Stimulated activated CD8-positive, alpha-beta memory T cell treated with anti-CD3 and anti-CD28 coated beads, Interleukin-12 subunit alpha, Interleukin-12 subunit beta, amount 100 ng/mL, for 24 hours (primary cell): ENCODE results near the gene MED12L.

Experiments used
- DNase-seq: peaks from one replicate; pipeline ENCODE4 v3.0.0-alpha.2; 2020; ENCODE audit errors: extremely low read depth

MED12L gene

DNA sequence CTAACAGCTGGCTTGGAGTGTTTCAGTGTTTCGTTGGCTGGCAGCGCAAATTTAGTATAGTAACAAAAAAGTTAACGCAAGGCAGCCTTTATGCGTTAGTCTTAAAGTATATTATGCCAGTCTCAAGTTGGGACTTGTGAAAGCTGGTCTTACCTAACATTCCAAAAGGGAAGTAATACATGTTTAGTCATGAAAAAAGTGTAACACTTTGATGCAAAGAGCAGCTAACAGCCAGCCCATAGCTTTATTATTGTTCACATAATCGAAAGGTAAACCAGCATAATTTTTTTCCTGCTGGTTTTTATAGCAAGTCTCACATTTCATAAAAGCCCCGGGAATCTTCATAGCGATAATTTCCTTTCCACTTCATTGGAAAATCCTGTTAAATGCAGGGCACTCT lies 233.5 kb downstream of the MED12L start:
- no peak for DNase-seq

DNA sequence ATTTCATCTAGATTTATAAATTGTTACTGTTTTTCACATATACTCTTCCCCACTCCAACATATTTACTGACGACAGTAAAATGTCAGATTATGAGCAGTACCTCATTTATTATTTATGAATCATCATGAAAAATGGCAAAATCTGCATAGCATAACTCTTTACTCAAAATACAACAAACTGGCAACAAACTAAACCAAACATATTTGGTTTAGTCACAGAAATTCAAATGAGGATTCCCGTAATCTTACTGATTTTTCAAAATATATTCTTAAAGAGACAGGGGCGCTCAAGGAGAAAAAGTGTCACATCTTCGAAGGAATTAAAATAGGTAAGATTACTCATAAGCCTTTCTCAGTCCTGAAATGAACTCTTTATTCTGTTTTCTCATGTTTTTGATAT lies 234.2 kb downstream of the MED12L start:
- DNase-seq: no peak

DNA sequence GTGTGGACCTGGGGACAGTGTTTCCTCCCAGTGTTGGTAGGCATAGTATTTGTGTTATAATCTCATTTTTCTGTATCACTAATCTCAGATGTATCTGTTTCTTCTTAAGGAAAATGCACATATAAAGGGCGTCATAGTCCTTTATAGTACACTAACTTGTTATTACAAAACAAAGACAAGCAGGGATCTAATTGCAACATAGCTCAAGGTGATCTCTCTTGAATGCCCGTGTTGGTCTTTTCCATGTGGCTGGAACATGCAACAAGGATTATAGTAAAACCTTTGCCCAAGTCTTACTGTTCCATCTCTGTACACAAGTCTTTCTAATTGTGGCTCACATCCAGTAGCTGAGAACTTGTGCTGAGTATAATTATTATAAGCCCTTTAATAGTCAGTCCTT lies 234.7 kb downstream of the MED12L start:
- no peak for DNase-seq

GRCh38 chr3:151321526-151321925 lies 236.1 kb downstream of the MED12L start:
- DNase-seq: no peak

GRCh38 chr3:151322511-151322910 lies 237.0 kb downstream of the MED12L start:
- no peak for DNase-seq

- DNase-seq: no peak
Measured at GRCh38 chr3:151327571-151328198, 242.2 kb downstream of the MED12L start.

DNA sequence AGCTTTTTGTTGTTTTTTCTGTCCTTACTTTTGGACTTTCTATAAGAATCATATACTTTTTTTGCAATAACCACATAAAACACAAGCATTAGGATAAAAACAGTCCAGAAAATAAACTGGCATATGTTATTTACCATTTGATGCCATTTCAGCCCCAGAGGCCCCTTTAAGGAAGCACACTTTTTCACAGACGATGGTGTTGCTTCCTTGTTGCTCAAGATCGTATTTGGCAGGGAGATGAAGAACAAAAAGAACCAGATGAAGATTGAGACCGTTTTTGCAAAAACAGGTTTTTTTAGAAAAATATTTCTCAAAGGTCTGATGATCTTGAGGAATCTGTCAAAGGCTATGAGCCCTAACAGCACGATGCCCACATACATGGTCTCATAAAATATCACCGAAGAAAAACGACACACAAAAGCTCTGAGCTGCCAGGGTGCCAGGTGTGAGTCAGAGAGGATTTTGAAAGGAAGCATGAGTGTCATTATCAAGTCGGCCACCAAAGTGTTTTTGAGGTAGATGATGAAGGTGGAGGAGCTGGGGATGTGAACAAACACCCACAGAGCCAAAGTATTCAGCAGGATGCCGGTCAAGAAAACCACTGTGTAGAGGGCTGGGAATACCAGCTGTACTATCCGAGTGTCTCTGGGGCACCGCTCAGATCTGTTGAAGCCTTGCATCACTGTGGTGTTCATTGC lies 243.0 kb downstream of the MED12L start:
- DNase-seq: no peak

DNA sequence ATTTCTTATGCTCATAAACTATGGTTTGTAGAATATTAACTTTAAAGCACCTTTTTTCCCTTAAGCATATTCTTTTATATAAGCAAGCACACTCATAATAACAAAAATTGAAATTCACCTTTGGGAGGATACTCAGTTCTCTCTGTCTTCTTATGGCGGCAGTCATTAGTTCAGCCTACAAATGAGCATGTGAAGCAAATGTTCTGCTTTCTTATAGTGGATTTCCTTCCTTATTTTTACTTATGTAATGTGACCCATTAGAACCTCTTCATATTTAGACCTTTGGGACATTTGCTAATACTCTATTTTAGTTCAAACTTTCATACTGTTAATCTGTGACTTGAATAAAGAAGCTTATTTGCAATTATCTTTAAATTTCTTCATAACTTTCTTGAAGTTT lies 243.9 kb downstream of the MED12L start, which contains the start of gene P2RY13:
Gene P2RY13 (minus strand): TSS at position 187 of the 400 bp plus-strand sequence. CDS start 21 bp downstream, at position 166.
- no peak for DNase-seq

DNA sequence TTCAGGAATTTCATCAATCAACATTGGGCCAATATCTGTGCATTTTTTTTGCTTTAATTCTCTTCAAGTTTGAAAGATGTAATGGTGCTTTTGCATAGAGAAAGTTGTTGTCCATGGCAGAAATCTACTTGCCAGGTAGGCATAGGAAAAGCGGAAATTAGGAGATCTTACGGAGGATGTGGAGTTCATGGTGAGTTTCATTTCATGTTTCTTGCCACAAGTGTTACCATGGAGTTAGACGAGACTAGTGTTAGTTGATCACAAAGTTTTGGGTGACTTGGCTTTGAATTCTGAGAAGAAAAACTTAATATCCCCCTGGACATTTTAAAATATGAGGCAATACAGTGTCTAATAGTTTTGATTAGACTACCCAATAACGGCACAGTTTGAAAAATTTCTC lies 244.9 kb downstream of the MED12L start:
- no peak for DNase-seq

DNA sequence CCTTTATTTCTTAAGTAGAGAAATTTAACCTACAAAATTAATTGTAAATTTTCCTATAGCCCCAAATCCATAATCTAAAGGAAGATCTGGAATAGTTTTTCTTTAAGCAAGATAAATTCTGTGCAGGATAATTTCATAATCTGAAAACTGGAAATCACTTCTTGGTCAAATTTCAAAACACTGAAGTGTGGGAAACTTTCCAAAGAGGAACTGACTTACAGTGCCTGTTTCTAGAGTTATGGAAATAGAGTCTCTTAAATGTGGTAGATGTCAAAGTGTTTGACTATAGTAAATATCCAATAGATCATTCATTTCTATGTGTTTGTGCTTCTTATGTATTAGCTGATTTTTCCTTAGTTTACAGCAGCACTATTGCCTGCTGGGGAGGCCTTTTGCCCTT lies 245.4 kb downstream of the MED12L start:
- DNase-seq: no peak

DNA sequence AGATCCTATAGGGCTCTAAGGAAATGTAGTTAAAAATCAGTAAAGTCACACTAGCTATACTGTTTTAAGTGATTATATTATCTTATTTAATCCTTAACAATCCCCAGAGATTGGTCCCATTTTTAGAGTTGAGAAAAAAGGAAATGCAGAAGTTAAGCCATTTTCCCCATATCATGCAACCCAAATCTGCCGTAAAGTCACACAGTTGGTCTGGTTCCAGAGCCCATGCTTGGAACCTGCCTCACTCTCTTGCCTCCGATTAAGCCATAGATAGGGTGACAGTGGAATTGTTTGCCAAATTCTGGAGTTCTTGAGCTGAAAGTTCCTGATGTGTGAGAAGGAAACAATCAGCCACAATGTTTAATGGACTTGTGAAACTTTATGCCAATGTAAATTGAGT lies 246.2 kb downstream of the MED12L start:
- DNase-seq: no peak

DNA sequence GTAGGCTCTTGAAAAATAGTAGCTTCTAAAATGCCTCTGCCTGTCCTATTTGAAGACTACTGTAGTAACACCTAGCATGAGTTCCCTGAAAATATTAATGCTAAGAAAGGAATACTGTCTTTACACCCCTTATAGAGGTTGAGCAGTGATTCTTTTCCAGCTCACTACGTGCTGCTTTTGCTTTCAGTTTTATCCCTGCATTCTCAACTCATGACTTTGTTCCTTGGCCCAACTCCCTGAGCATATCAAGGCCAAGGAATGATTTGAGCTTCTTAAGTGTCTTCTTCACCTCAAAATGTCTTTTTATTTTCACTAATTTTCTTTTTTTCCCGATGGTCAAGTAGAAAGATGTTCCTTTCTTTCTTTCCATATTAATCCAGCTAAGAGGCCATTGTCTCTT lies 260.4 kb downstream of the MED12L start:
- DNase-seq: no peak

DNA sequence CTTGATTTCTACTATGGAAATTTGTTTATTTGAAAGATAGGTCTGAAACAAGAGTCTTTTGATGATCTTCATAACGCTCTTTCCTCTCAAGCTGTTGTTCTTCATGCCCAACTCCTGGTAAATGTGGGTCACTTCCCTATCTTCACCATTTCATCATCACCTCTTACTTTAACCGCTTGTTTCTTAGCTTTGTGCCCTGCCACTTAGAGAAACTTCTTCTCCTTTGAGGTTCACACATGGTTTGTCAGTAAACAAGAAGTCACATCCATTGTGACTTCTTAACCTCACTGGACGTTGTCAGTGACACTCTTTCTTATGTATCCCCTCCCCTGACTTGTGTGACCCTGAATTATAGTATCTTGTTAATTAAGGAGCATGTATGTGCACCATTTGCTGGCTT lies 260.8 kb downstream of the MED12L start:
- DNase-seq: no peak

DNA sequence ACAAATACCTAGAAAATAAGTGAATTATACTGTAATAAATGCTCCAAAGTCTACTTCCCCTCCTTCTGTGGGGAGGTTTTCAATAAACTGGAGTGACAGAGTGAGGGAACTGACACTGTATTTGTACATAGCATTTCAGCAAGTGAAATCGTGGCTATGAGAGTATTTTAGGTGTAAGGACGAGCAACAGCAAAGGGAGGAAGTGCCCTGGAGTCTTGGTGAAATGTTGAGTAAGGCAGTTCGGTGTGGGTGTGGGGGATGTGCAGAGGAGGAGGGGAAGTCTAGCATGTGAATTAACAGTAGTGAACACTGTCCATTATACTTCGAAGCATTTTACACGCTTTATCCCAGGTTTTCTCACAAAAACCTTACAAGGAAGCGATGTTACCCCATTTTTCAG lies 262.0 kb downstream of the MED12L start:
- no peak for DNase-seq

- DNase-seq: no peak
Measured at GRCh38 chr3:151350656-151351055, 265.2 kb downstream of the MED12L start.

GRCh38 chr3:151351219-151351618 lies 265.8 kb downstream of the MED12L start:
- no peak for DNase-seq

DNA sequence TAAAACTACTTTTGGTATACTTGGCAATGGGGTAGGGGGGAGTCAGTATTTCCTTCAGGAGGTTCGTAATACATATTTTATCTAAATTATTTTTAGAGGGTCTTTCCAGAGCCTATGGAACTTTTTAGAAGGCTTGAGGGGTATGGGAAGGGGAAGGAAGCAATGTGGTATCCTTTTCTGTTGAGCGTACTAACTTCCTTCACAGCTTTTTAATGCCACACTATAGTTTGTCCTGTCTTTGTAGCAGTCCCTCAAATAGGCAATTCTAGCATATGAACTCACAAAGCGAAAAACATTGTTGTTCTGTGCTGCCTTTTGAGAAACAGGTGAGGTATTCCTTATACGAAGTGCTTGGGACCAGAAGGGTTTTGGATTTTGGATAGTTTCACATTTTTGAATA lies 266.2 kb downstream of the MED12L start:
- DNase-seq: no peak

GRCh38 chr3:151356794-151357462 lies 271.5 kb downstream of the MED12L start:
- DNase-seq: no peak

- DNase-seq: no peak
Measured at GRCh38 chr3:151357463-151357850, 272.0 kb downstream of the MED12L start.

DNA sequence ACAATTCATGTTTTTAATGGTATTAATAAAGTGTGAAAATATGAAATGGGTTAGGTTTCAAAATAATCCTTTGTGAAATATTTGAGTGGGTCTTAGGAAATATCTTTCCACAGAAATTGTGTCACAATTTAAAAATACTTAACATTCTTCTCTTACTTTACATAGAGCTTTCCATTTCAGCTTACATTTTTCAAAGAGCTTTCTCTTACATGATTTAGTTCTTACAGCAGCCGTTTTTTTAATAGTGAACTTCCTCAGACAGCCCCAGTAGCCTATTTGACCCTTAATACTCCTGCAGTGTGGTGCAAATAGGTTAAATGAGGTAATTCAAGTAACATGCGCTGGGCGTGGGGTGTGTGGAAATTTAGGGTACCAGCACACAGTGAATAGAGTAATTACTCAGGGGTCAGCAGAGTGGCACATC lies 277.3 kb downstream of the MED12L start:
- no peak for DNase-seq

DNA sequence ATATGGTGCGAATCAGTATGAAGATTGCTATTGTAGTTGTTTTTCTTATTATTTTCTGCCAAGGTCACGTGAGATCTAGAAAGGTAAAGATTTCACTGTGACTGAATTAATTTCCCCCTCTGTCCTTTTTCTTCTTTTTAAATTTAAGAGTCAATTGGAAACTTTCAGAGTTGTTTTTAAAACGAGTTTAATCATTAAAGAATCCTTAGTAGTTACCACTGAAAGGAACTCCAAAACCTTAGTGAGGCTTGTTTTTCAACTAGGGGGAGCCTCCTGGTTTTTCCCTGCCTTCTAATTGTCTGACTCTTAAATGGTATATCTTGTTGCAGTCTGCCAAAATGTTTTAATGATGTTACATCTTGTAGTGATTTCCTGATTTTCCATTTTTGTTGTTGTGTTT lies 281.5 kb downstream of the MED12L start:
- no peak for DNase-seq

- no peak for DNase-seq
Measured at GRCh38 chr3:151367448-151367847, 282.0 kb downstream of the MED12L start.

DNA sequence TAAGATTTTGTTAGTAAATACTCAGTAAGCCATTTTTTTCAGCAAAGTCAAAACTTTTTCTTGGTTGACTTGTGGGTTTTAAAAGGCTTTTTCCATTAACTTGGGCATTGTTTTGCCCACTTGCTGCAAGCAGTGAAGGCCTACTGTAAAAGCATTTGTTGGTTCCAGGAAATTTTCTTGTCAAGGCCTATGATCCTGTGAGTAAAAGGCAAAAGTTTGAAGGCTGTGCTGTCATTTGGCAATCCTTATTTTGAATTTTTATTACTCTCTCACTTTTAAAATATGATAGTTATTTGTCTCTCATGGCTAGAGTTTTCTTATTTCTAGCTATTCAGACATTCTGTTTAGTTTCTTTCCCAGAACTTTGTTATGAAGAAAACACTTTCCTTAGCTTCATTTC lies 286.1 kb downstream of the MED12L start:
- DNase-seq: no peak
